Muscle of arm (tissue), 12 donors: Measurements from ENCODE around the gene RLBP1. TPM values are rescaled to one million over a fixed set of nuclear protein-coding genes. Genes with fewer than 3 reads are reported as not detected.
A peak's percentile ranks its signal among the peaks of the same experiment; 100 is the strongest.

Experiments
- DNase-seq: peaks from one replicate; pipeline ENCODE4 v3.0.0-alpha.2; 2013
- polyA plus RNA-seq, 12 donors: library from polyadenylated mRNA; unstranded; fragments of 120-200 nt; gene quantifications; one replicate each; pipeline ENCODE4 v1.2.1, GENCODE V29; 2013; ENCODE audit not compliant: insufficient read length in 12 of 12

Gene RLBP1
- polyA plus RNA-seq, 12 donors = 0.08 to 0.38 (median 0.14) TPM; not detected in 6

DNA sequence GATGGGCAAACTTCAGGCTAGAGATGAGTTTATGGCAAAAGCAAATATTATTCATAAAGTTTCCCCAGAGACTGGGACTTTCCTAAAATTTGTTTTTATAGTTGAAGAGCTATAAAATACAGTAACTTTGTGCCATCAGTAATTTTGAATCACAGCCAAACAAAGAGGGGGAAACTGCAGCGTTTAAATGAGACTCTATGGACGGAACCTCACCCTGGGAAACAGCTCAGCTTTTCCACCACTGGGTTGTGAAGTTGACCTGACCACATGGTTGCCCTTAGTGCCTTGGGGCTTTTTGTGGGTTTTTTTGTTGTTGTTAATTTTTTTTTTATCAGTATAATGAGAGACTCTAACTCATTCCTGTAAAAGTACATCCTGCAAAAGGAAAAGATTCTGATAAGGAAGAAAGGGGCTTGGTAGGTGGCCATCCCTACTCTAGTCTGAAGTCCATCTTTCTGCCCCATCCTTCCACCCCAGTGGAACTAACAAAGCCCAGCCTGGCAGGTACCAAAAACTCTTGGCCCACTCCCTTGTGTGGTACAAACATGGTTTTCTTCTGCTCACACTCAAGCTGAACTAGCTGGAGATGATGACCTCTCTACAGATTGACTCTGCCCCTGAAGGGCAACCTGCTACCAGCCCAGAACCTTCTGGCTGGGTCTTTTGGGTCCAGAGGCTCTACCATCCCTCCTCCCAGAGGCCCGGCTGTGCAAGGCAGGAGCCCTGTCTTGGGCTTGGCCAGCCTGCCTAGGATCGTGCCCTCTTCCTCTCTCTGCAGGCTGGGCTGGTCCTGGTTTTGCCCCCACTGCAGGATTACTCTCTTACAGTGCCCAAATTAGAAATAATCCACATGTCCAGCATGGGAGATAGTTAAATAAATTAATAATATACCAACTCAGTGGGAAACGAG is 41.2 kb downstream of the RLBP1 start:
- no peak for DNase-seq

DNA sequence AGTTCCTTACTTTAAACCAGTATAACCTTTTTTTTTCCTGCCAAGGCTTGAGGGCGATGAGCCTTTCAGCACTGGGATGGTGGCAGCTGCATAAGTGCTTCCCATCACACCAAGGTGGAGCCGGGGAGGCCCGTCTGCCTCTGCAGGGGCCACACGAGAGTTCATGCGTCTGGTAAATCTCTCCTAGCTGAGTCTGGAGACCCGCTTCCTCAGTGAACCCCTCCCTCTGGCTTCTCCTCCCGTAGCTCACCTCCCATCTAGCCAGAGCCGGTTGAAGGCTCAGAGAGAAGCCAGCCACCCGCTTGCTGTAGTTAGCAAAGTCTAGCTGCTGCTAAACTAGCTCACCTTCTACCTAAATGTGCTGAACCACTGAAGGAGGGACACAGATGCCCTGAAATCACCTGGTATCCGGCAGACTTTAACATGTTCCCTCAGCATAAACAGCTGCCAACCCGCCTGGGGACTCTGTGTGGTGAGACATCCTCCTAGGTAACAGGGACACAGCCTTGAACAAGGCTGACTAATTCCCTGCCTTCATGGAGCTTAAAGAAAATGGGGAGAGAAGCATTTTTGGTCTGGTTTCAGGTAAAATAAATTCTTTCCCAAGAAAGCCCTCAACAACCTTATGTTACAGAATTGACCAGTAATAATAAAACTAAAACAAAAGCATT is 42.9 kb downstream of the RLBP1 start:
- DNase-seq = no peak

DNA sequence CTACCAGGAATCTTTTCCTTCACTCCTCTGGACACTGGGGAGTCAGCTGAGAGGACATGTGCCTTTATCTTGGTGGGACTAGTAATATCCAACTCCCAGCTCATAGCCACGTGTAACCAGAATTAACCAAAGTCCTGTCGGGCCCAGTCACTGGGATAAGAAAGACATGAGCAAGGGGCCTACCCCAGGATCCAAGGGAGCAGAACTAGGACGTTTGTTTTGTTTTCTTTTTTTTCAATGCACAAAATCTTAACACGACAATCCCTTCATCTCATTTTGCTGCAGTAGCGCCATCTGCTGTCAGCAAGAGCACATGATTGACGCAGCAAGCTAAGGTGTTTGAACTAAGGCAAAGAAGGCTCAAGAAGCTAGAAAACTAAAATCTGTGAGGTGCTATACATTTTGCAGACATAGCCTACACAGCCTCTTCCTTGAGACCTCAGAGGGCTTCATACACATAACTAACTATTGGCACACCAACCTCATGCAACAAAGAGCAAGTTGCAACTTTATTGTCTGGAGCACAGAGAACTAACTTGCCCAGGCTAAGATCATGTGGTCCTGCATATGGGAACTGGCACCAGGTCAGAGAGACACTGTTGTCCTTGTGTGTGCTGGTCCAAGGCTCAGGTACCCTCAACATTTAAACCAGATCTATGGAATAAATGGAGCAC is 43.6 kb downstream of the RLBP1 start:
- DNase-seq = peak; percentile 87

DNA sequence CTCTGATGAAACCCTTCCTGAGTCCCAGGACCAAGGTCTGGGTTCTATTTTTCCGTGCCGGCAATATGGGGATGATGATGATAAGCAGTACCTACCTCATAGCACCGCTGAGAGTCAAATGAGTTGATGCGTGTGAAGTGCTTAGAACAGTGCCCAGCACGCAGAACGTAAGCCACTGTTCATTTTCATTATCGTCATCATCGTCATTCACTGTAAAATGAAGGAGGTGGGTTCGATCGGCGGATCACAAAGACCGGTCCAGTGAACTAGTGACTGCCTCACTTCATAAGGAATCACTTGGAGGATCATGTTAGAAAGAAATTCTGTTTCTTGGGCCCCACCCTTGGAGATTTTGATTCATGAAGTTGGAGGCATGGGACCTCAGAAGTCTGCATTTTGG is 44.3 kb downstream of the RLBP1 start:
- DNase-seq = no peak

DNA sequence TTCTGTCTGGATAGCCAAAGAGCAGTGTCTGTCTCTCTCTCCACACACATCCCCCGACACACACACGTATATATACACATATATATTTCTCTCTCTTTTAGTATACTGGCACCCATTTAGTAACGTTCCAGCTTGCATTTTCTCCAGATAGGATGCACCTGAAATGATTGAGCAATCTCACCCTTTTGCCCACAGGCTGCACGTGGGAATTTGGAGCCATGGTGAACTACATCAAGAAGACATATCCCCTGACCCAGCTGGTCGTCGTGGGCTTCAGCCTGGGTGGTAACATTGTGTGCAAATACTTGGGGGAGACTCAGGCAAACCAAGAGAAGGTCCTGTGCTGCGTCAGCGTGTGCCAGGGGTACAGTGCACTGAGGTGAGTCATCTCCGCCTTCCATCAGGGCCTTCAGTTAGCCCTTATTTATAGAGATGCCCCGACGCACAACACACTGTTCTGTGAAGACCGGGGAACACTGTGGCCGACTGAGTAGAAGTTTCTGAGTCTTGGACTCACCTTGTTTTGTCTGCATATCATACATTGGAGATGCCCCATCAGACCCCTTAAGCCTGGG is 45.7 kb downstream of the RLBP1 start:
- DNase-seq = no peak

DNA sequence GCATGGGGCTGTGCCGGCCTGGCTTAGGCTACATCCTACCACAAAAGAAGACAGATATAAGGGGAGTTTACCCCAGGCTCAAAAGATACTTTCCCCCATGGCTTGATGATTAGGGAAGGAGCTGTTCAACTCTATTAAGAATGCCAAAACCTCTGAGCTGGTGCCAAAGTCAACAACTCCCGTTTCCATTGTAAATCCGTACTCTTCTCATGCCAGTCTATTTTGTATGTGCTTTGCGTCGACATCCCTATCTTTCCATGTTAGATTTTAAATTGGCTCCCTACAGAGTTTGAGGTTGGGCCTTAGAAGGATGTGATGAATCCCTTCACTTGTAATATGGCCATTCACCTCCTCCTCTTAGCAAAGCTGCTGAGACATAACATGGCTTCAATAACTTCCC is 46.9 kb downstream of the RLBP1 start:
- no peak for DNase-seq

DNA sequence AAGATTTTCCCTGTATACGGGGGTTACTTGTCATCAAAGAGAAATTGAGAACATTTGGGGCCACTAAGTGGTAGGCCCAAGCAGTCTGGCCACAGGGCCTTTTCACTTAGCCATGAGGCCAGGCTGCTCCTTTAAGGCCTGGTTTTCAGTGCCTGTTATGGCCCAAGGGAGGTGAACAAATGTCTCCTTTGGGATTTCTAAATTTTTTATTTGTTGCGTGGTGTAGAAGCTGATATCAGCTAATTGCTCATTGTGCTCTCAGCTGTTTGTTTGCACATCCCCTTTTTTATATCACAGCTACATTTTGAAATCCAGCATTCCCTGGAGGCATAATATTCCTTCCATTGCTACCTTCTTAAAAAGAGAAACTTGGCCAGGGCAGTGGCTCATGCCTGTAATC is 48.5 kb downstream of the RLBP1 start:
- no peak for DNase-seq

DNA sequence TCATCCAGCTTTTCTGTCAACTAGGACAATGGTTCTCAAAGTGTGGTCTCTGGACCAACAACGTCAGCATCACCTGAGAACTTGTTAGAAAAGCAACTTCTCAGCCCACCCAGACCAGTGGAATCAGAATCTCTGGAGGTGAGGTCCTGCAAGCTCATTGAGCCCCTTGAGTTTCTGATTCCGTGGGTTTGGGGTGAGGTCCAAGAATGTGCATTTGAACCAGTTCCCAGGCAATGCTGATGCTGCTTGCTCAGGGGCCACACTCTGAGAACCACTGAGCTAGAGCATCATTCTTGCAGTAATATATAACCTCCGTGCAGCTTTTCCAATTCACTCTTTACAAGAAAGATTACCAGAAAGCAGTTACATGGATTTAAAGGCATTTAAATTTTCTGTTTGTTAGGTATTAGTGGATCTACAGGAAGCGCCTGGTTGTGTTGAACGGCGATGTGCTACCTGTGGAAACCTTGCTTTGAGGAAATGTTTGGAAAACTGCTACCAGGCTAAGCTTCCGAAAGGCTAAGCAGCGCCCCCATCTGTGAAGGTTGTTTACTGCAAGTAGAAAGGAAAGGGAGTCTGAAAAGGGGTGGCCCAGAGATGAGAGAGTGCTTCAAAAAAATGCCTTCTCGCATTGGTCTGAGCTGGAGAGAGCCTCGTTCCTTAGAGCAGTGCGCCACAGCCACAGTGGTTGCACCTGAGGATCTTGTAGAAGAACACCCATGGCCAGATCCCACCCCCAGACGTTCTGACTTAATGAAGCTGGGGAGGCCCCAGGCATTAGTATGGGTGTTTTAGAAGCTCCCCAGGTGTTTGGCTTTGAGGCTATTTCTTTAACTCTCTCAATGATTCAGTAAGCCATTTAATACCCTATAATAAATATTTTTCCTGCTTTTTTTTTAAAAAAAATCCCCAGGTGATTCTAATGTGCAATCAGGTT is 50.0 kb downstream of the RLBP1 start:
- no peak for DNase-seq

DNA sequence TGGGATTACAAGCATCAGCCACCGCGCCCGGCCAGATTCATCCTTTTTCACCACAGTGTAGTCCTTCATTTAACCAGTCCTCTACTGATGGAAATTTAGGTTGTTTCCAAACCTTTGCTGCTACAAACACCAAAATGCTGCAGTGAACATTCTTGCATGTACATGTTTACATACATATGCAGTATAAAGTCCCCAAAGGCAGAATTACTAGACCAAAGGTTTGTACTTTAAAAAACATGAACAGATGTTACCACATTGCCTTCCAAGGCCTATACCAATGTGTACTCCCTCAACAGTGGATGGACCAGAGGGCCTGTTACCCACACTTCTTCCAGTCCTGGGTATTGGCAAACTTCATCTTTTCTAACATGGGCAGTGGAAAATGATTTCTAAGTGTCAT is 51.0 kb downstream of the RLBP1 start:
- DNase-seq = no peak

DNA sequence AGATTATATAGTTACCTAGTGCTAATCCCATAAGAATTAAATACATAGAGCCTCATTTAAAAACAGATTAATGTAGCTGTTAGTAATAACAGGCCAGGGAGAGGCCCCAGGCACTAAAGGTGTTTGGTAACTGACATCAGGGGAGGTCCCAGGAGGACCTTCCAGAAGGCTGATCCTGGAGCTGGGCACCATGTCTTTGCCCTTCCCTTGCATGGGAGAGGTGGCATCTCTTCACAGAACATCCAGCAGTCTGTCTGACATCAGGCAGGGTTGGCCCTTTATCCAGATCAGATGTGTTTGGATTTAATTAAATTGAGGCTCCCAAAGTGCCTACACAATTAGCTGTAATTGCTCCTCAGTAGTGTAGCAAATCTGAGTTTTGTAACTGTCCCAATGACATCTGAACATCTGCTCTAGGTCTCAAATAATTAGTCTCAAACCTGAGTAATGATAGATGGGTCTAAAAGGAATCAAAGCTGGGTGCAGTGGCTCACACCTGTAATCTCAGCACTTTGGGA is 53.0 kb downstream of the RLBP1 start:
- no peak for DNase-seq

DNA sequence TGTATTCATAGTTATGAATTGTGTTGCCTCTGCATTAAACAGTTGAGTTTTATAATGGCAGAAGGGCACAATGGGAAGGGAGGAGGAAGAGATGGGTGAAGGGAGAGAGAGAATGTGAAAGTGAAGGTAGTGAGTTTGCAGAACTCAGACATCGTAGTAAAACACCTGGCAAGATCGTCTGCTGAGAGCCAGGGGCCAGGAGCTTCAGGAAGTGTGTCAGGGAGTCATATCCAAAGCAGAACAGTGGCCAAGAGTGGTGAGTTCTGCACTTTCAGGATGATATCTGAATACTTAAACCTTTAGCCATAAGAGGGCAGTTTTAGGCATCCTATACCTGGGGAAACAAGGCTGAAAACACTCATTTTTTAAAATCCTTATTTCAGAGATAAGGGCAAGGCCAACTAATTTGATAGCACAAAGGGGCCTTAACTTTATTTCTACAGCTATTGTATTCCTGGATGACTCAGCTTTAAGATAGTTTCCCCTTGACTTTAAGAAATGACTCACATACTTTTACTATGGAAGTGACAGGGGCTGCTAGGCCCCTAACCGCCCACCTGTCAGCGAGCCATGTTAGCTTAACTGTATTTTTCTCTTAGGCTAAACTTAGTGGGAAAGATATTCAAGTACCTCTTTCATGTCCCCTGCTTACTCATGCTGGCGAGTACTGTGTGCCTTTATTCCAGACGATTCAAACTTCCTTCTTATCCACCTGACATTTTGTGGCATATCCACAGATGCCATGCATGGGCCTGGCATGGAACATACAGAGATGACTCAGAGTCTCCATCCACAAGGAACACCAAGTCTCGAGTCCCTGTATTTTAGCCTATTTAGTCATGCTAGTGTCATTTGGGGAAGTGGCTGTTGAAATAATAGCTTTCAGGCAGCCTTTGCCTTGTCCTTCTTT is 53.9 kb downstream of the RLBP1 start:
- no peak for DNase-seq

DNA sequence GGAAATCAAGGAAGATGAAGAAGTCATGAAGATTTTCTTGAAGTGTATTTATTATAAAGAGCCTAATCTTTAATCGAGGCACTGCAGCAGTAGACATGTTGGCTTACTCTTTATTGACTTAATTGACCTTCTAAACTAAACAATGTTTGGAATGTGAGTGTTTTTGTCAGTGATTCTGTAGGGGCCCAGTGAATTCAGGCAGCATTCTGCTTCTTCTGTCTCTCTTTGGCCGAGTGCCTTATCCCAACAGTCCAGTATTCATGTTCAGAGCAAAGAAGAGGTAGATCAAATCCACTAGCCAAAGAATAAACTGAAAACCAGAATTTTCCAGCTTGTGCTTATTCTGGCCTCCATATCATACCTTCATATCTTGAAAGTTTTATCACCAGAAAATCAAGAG is 55.7 kb downstream of the RLBP1 start:
- DNase-seq = no peak

DNA sequence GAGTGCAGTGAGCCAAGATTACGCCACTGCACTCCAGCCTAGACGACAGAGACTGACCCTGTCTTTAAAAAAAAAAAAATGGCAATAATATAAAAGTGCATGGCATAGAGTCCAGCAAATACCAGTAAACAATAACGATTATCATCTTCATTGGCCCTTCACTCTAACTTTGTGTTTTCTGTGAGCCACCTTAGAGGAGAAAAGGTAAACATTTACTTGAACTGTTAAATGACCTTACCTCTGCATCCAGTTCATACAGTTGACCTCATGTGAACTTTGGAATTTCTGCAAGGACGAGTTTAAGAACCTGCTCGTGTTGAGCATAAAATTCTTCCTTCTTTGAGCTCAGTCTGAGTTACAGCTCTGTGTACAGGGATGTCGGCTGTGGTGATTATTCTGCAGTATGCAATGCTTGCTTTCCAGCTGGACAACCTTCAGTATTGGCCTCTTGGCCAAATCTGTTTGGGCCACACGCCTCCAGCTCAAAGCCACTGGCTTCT is 56.6 kb downstream of the RLBP1 start:
- DNase-seq = peak; percentile 81

DNA sequence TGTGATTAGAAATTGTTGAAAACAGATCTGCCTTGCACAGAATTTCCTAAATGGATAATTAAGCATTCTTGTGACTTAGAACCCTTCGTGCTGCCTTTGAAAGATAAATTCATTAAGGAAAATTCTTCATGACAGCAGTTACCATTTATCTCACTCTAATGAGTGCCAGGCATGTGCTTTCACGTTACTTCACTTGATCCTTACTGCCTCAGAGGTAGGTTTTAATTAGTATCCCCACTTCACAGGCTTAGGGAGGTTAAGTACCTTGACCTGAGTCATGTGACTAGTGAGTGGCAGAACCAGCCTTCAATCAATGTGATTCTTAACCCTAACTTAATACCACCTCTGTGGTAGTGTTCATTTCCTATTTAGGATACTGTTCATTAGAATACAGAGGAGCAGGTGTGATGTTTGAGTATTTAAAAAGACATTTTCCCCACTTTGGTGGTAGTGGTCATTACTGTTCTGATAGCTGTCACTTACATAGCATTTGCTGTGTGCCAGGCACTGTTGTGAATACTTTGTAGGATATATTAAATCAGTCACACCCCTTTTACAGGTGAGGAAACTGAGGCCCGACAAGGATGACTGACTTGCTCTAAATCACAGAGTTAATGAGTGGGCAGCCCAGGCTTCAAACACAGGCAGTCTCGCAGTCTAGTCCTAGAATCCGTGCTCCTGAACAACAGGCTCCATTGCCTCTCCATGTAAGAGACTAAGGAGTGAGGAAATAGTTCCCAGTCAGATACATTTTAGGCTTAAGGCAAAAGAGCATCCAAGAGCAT is 57.9 kb downstream of the RLBP1 start:
- no peak for DNase-seq

DNA sequence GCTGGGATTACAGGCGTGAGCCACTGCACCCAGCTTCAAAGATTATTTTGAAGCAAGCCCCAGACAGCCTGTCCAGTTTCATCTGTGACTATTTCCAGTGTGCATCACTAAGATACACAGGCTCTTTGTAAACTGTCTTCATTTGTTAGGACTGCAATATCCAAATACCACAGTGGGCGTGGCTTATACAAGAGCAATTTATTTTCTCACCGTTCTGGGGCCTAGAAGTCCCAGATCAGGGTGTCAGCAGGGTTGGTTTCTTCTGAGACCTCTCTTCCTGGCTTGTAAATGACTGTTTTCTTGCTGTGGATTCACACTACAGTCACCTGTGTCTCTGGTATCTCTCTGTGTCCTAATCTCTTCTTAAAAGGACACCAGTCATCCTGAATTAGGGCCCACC is 59.7 kb downstream of the RLBP1 start:
- no peak for DNase-seq
